Astrocyte of the spinal cord (primary cell): ENCODE results near the gene LRRC4B.
"Not testable (repeated sequence)": the region's sequence is repeated elsewhere in the genome, so short reads cannot be mapped to it uniquely, and the experiment has no call there.

Experiments
- DNase-seq: peaks from one replicate; pipeline ENCODE4 v3.0.0; 2011; ENCODE audit warnings: low read depth, low spot score
- H3K4me3 ChIP-seq: 2 replicates; pipeline ENCODE4 v1.5.1; 2011; ENCODE audit warnings: low read depth, mild to moderate bottlenecking, low read length, moderate library complexity
- CTCF ChIP-seq: IDR thresholded peaks from 2 replicates; pipeline ENCODE4 v1.5.1; 2012; ENCODE audit warnings: low read depth, mild to moderate bottlenecking, low read length, inconsistent platforms
- in situ Hi-C: cut with HindIII; loops from 2 replicates; pipeline ENCODE4 v1.10.0; 2017; ENCODE audit warnings: low sequenced_read_pairs

The LRRC4B gene

DNA sequence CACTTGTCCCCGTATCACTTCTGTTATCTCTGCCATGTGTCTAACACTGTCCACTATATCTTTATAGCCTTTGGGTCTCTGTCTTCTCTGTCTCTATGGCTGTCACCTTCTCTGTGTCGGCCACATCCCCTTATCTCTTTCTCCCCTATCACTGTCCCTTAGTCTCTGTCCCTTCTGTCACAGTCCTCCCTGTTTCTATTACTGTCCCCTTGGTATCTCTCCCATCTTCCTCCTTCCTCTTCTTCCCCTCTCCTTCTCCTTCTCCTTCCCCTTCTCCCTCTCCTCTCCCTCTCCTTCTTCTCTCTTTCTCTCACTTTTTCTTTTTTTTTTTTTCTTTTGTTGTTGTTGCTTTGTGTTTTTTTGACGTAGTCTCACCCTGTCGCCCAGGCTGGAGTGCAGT is 34.7 kb upstream of the LRRC4B start:
- in situ Hi-C loops = no loop called here
- DNase-seq = no peak
- no peak overlapping the region for H3K4me3 ChIP-seq
- TF ChIP-seq CTCF = no peak

DNA sequence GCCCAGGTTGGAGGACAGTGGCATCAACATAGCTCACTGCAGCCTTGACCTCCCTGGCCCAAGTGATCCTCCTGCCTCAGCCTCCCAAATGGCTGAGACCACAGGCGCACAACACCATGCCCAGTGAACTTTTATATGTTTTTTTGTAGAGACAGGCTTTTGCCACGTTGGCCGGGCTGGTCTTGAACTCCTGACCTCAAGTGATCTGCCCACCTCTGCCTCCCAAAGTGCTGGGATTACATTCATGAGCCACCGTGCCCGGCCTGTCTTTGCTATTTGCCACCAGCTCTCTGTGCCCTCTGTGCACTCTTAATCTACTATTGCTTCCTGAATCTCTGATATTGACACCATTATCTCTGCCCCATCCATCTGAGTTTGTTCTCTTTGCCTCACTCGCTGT is 34.3 kb upstream of the LRRC4B start:
- H3K4me3 ChIP-seq = no peak overlapping the region
- DNase-seq = no peak
- in situ Hi-C loops = no loop called here
- no peak for TF ChIP-seq CTCF

DNA sequence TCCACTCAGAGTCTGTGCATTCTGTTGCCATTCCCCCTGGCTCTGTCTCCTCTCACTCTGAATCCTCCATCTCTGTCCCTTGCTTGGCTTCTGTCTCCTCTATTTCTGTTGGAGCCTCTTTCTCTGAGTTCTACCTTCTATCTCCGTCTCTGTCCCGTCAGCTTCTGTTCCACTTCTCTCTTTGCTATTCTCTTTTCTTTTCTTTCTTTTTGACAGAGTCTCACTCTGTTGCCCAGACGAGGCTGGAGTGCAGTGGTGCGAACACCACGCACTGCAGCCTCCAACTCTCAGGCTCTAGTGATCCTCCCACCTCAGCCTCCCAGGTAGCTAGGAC is 33.8 kb upstream of the LRRC4B start:
- no peak for TF ChIP-seq CTCF
- no peak for DNase-seq
- in situ Hi-C loops = no loop called here
- H3K4me3 ChIP-seq = no peak overlapping the region

DNA sequence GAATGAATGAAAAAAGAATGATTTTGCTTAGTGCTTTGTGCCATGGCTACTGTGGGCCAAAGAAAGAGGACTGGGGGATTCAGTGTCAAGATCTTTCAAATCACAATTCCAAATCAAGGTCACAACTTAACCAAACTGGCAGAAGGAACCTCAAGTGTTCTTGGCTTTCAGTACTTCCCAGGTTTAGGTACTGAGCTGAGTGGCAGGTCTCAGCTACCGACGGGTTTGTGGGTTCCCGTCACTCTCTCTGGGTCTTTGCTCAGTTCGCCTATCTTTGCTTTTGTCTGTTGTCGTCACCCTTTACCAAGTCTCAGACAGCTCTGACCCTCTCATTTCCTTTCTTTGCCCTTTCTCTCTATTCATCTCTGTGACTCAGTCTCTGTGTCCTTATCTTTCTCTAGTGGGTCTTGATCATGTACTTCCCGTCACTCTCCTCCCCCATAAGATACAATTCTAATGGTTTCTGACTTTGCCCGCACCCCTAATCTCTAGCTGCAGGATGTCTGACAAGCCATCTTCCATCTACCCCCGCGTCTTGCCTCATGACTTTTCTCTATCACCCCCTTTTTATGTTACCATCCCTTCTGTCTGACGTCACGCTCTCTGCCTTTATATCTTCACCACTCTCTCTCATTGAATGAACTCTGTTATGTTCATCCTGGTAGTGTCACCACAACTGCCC is 33.3 kb upstream of the LRRC4B start:
- no peak for TF ChIP-seq CTCF
- DNase-seq = no peak
- no peak overlapping the region for H3K4me3 ChIP-seq
- in situ Hi-C loops = no loop called here

- H3K4me3 ChIP-seq = no peak overlapping the region
- in situ Hi-C loops = no loop called here
- DNase-seq = no peak
- TF ChIP-seq CTCF = no peak
Observed at GRCh38 chr19:50599427-50599826, 31.2 kb upstream of the LRRC4B start.

DNA sequence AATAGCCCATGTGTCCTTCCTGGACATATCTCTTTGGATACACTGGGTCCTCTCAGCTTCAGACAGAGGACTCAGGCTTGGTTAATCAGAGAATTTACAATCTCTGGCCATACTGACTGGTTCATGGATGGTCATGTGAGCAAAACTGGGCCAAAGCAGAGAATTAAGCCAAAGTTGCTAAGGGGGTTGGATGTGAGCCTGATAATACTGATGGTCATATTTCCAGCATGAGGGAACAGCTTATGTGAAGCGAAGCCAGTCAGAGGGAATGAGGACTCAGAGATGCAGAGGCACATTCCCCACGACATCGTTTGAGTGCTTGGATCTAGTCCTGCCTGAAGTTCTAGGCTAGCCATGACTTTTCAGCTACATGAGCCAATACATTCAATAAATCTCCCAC is 22.0 kb upstream of the LRRC4B start:
- DNase-seq = no peak
- H3K4me3 ChIP-seq = no peak overlapping the region
- in situ Hi-C loops = no loop called here
- no peak for TF ChIP-seq CTCF

DNA sequence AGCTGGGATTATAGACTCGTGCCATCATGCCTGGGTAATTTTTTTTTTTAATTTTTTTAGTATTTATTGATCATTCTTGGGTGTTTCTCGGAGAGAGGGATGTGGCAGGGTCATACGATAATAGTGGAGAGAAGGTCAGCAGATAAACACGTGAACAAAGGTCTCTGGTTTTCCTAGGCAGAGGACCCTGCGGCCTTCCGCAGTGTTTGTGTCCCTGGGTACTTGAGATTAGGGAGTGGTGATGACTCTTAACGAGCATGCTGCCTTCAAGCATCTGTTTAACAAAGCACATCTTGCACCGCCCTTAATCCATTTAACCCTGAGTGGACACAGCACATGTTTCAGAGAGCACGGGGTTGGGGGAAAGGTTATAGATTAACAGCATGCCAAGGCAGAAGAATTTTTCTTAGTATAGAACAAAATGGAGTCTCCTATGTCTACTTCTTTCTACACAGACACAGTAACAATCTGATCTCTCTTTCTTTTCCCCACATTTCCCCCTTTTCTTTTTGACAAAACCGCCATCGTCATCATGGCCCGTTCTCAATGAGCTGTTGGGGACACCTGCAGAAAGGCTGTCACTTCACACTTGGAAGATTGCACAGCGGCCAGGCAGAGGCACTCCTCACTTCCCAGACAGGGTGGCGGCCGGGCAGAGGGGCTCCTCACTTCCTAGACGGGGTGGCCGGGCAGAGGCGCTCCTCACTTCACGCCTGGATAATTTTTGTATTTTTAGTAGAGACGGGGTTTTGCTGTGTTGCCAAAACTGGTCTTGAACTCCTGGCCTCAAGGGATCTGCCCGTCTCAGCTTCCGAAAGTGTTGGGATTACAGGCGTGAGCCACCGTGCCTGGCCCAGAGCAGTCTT is 13.8 kb upstream of the LRRC4B start:
- H3K4me3 ChIP-seq, in situ Hi-C loops: not testable (repeated sequence)

More for the DNA sequence above, 13.8 kb upstream of the LRRC4B start:
- not testable (repeated sequence) for DNase-seq
